ENCODE data around the gene KLHL9.
"Not testable (repeated sequence)": the region's sequence is repeated elsewhere in the genome, so short reads cannot be mapped to it uniquely, and the experiment has no call there.

KLHL9 gene

GRCh38 chr9:21334701-21335632 is at the start of gene KLHL9:
Gene KLHL9, minus strand, starts transcription at chr9:21335404. Its CDS starts 545 bp downstream, at chr9:21334859.
- Histone ChIP-seq H3K27ac (ENCODE audit: low read depth, low read length) (peak within 1 kb of the TSS; percentile 98), H3K4me3 (ENCODE audit: low read depth in 1 of 5, low read length in 5 of 5) (peak within 1 kb of the TSS; percentile 85 to 100 (median 97)), H3K27me3 (ENCODE audit: control insufficient read depth in 5 of 5, insufficient read depth in 4 of 5, low read length in 5 of 5) (no peaks in the 10 kb centered on the region), H3K9ac (ENCODE audit: low read length in 5 of 5) (peak within 1 kb of the TSS; percentile 99 to 100 (median 99)), H3K36me3 (ENCODE audit: control insufficient read depth in 5 of 5, insufficient read depth in 5 of 5, low read length in 5 of 5) (no peaks in the 10 kb centered on the region), H3K9me3 (ENCODE audit: control insufficient read depth in 5 of 5, low read length in 5 of 5) (no peaks in the 10 kb centered on the region), H3K4me1 (ENCODE audit: control insufficient read depth in 5 of 5, insufficient read depth in 5 of 5, low read length in 5 of 5) (peaks cover 8 to 50% (median 46%) of the 10 kb centered on the region in 5 donors)

GRCh38 chr9:21383627-21384026 is 48.4 kb upstream of the KLHL9 start:
- Histone ChIP-seq H3K36me3 (ENCODE audit: control insufficient read depth in 5 of 5, insufficient read depth in 5 of 5, low read length in 5 of 5) (no peaks in the 10 kb centered on the region), H3K9me3 (ENCODE audit: control insufficient read depth in 5 of 5, low read length in 5 of 5) (no peaks in the 10 kb centered on the region), H3K27ac (ENCODE audit: low read depth, low read length) (no peak overlapping the region)

GRCh38 chr9:21381448-21382339 is 46.5 kb upstream of the KLHL9 start:
- no peaks in the 10 kb centered on the region for H3K9me3 ChIP-seq (ENCODE audit: control insufficient read depth in 5 of 5, low read length in 5 of 5)
- H3K9ac ChIP-seq (ENCODE audit: low read length in 5 of 5): no peak overlapping the region
- peaks cover 0 to 6% (median 0%) of the 10 kb centered on the region in 5 donors for H3K27me3 ChIP-seq (ENCODE audit: control insufficient read depth in 5 of 5, insufficient read depth in 4 of 5, low read length in 5 of 5)
- no peak overlapping the region for H3K27ac ChIP-seq (ENCODE audit: low read depth, low read length)
- peaks cover 0 to 12% (median 0%) of the 10 kb centered on the region in 5 donors for H3K4me1 ChIP-seq (ENCODE audit: control insufficient read depth in 5 of 5, insufficient read depth in 5 of 5, low read length in 5 of 5)
- peak overlapping the region in 3 of 5 donors; percentile 18 to 48 (median 29) for H3K4me3 ChIP-seq (ENCODE audit: low read depth in 1 of 5, low read length in 5 of 5)
- H3K36me3 ChIP-seq (ENCODE audit: control insufficient read depth in 5 of 5, insufficient read depth in 5 of 5, low read length in 5 of 5): no peaks in the 10 kb centered on the region

More at GRCh38 chr9:21383627-21384026, 48.4 kb upstream of the KLHL9 start:
- H3K9ac ChIP-seq (ENCODE audit: low read length in 5 of 5): no peak overlapping the region
- H3K27me3 ChIP-seq (ENCODE audit: control insufficient read depth in 5 of 5, insufficient read depth in 4 of 5, low read length in 5 of 5): peaks cover 0 to 10% (median 0%) of the 10 kb centered on the region in 5 donors
- H3K4me1 ChIP-seq (ENCODE audit: control insufficient read depth in 5 of 5, insufficient read depth in 5 of 5, low read length in 5 of 5): peaks cover 0 to 12% (median 0%) of the 10 kb centered on the region in 5 donors
- no peak overlapping the region for H3K4me3 ChIP-seq (ENCODE audit: low read depth in 1 of 5, low read length in 5 of 5)

- H3K36me3 ChIP-seq (ENCODE audit: control insufficient read depth in 5 of 5, insufficient read depth in 5 of 5, low read length in 5 of 5); H3K4me3 ChIP-seq (ENCODE audit: low read depth in 1 of 5, low read length in 5 of 5); H3K9ac ChIP-seq (ENCODE audit: low read length in 5 of 5); H3K9me3 ChIP-seq (ENCODE audit: control insufficient read depth in 5 of 5, low read length in 5 of 5); H3K27me3 ChIP-seq (ENCODE audit: control insufficient read depth in 5 of 5, insufficient read depth in 4 of 5, low read length in 5 of 5); H3K4me1 ChIP-seq (ENCODE audit: control insufficient read depth in 5 of 5, insufficient read depth in 5 of 5, low read length in 5 of 5); H3K27ac ChIP-seq (ENCODE audit: low read depth, low read length): not testable (repeated sequence)
These were observed 36.3 kb upstream of the KLHL9 start for GRCh38 chr9:21371467-21371866.

- no peaks in the 10 kb centered on the region for H3K9me3 ChIP-seq (ENCODE audit: control insufficient read depth in 5 of 5, low read length in 5 of 5)
- H3K4me3 ChIP-seq (ENCODE audit: low read depth in 1 of 5, low read length in 5 of 5): no peak within 1 kb of the TSS
- no peaks in the 10 kb centered on the region for H3K36me3 ChIP-seq (ENCODE audit: control insufficient read depth in 5 of 5, insufficient read depth in 5 of 5, low read length in 5 of 5)
- H3K9ac ChIP-seq (ENCODE audit: low read length in 5 of 5): no peak within 1 kb of the TSS
- no peaks in the 10 kb centered on the region for H3K27me3 ChIP-seq (ENCODE audit: control insufficient read depth in 5 of 5, insufficient read depth in 4 of 5, low read length in 5 of 5)
- no peak within 1 kb of the TSS for H3K27ac ChIP-seq (ENCODE audit: low read depth, low read length)
- no peaks in the 10 kb centered on the region for H3K4me1 ChIP-seq (ENCODE audit: control insufficient read depth in 5 of 5, insufficient read depth in 5 of 5, low read length in 5 of 5)
These were observed 32.8 kb upstream of the KLHL9 start, which contains the start of gene IFNA13 for GRCh38 chr9:21367957-21368356. Gene IFNA13, minus strand, starts transcription at chr9:21368057. Its CDS starts 47 bp downstream, at chr9:21368010.

- not testable (repeated sequence) for H3K4me3 ChIP-seq (ENCODE audit: low read depth in 1 of 5, low read length in 5 of 5); H3K36me3 ChIP-seq (ENCODE audit: control insufficient read depth in 5 of 5, insufficient read depth in 5 of 5, low read length in 5 of 5); H3K4me1 ChIP-seq (ENCODE audit: control insufficient read depth in 5 of 5, insufficient read depth in 5 of 5, low read length in 5 of 5); H3K9ac ChIP-seq (ENCODE audit: low read length in 5 of 5); H3K9me3 ChIP-seq (ENCODE audit: control insufficient read depth in 5 of 5, low read length in 5 of 5); H3K27me3 ChIP-seq (ENCODE audit: control insufficient read depth in 5 of 5, insufficient read depth in 4 of 5, low read length in 5 of 5); H3K27ac ChIP-seq (ENCODE audit: low read depth, low read length)
These were observed 32.0 kb upstream of the KLHL9 start for GRCh38 chr9:21367169-21367568.

GRCh38 chr9:21362287-21362686 is 27.1 kb upstream of the KLHL9 start:
- Histone ChIP-seq H3K27me3 (ENCODE audit: control insufficient read depth in 5 of 5, insufficient read depth in 4 of 5, low read length in 5 of 5) (no peaks in the 10 kb centered on the region), H3K9ac (ENCODE audit: low read length in 5 of 5) (no peak overlapping the region), H3K4me1 (ENCODE audit: control insufficient read depth in 5 of 5, insufficient read depth in 5 of 5, low read length in 5 of 5) (no peaks in the 10 kb centered on the region), H3K27ac (ENCODE audit: low read depth, low read length) (no peak overlapping the region), H3K9me3 (ENCODE audit: control insufficient read depth in 5 of 5, low read length in 5 of 5) (no peaks in the 10 kb centered on the region), H3K4me3 (ENCODE audit: low read depth in 1 of 5, low read length in 5 of 5) (no peak overlapping the region), H3K36me3 (ENCODE audit: control insufficient read depth in 5 of 5, insufficient read depth in 5 of 5, low read length in 5 of 5) (no peaks in the 10 kb centered on the region)

- Histone ChIP-seq H3K4me3 (ENCODE audit: low read depth in 1 of 5, low read length in 5 of 5) (no peak overlapping the region), H3K27me3 (ENCODE audit: control insufficient read depth in 5 of 5, insufficient read depth in 4 of 5, low read length in 5 of 5) (no peaks in the 10 kb centered on the region), H3K36me3 (ENCODE audit: control insufficient read depth in 5 of 5, insufficient read depth in 5 of 5, low read length in 5 of 5) (no peaks in the 10 kb centered on the region), H3K27ac (ENCODE audit: low read depth, low read length) (no peak overlapping the region), H3K9me3 (ENCODE audit: control insufficient read depth in 5 of 5, low read length in 5 of 5) (no peaks in the 10 kb centered on the region), H3K4me1 (ENCODE audit: control insufficient read depth in 5 of 5, insufficient read depth in 5 of 5, low read length in 5 of 5) (no peaks in the 10 kb centered on the region), H3K9ac (ENCODE audit: low read length in 5 of 5) (no peak overlapping the region)
These were observed 22.6 kb upstream of the KLHL9 start for GRCh38 chr9:21357479-21358460.

GRCh38 chr9:21350787-21351186 is 15.6 kb upstream of the KLHL9 start, which contains the start of gene IFNA6:
Gene IFNA6, minus strand, starts transcription at chr9:21350887. Its CDS starts 0 bp downstream, at chr9:21350887.
- Histone ChIP-seq H3K4me1 (ENCODE audit: control insufficient read depth in 5 of 5, insufficient read depth in 5 of 5, low read length in 5 of 5) (no peaks in the 10 kb centered on the region), H3K9ac (ENCODE audit: low read length in 5 of 5) (no peak within 1 kb of the TSS), H3K27ac (ENCODE audit: low read depth, low read length) (no peak within 1 kb of the TSS), H3K4me3 (ENCODE audit: low read depth in 1 of 5, low read length in 5 of 5) (no peak within 1 kb of the TSS), H3K36me3 (ENCODE audit: control insufficient read depth in 5 of 5, insufficient read depth in 5 of 5, low read length in 5 of 5) (no peaks in the 10 kb centered on the region), H3K27me3 (ENCODE audit: control insufficient read depth in 5 of 5, insufficient read depth in 4 of 5, low read length in 5 of 5) (peaks cover 0 to 8% (median 3%) of the 10 kb centered on the region in 5 donors), H3K9me3 (ENCODE audit: control insufficient read depth in 5 of 5, low read length in 5 of 5) (no peaks in the 10 kb centered on the region)

All from subcutaneous abdominal adipose tissue (tissue), 5 donors.